HG02763 (cell line): ENCODE results near the gene MAP1LC3B.
"Not testable (repeated sequence)": the region's sequence is repeated elsewhere in the genome, so short reads cannot be mapped to it uniquely, and the experiment has no call there.

ENCODE experiments used
- ATAC-seq: cut with Tn5 transposase; IDR thresholded peaks from one replicate; pipeline ENCODE4 v1.9.1; 2021; ENCODE audit warnings: mild to moderate bottlenecking, moderate library complexity; ENCODE audit not compliant: unreplicated experiment

Gene MAP1LC3B

GRCh38 chr16:87360862-87361610 is 31.1 kb upstream of the MAP1LC3B start:
- no peak for ATAC-seq

DNA sequence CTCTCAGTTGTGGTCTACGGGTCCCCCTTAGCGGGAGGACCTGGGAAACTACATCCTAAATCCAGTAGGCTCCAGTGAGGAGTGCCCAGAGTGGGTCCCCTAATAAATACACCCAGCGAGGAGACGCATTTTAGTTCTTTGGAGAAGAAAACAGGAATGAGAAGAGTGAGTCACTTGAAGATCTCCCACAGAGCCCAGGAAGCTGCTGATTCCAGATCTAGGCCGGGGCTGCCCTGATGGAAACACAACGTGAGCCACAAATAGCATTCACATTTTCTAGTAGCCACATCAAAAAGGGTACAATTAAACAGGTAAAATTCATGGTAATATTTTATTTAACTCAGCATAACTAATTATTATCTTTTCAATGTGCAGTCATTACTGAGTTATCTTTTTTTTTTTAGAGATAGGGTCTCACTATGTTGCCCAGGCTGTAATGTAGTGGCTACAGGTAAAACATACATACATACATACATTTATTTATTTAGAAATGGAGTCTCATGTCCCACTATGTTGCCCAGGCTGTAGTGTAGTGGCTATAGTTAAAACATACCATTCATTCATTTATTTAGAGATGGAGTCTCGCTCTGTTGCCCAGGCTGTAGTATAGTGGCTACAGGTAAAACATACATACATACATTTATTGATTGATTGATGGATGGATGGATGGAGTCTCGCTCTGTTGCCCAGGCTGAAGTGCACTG is 30.1 kb upstream of the MAP1LC3B start:
- ATAC-seq: no peak

DNA sequence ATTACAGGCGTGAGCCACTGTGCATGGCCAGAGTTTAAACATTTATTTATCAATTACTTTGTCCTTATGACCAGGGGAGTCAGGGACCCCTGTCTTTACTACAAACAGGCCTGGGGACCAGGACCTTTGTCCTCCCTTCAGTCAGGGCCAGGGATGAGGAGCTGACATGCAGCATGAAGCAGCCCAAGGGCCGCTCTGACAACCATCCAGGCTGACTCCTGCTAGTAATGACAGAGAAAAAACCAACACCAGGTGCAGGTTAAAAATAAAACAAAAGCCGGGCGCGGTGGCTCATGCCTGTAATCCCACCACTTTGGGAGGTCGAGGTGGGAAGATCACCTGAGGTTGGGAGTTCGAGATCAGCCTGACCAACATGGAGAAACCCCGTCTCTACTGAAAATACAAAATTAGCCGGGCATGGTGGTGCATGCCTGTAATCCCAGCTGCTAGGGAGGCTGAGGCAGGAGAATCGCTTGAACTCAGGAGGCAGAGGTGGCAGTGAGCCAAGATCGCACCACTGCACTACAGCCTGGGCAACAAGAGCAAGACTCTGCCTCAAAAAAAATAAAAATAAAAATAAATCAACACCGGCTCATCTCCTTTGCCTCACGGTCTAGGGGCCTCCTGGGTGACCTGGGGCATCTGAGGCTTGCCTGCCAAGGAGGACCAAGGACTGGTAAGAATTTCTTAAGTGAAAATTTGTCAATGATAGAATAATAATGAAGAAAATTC is 29.1 kb upstream of the MAP1LC3B start:
- not testable (repeated sequence) for ATAC-seq

- ATAC-seq: no peak
Measured at GRCh38 chr16:87363771-87364455, 28.2 kb upstream of the MAP1LC3B start.

- ATAC-seq: no peak
Measured at GRCh38 chr16:87365021-87365713, 27.0 kb upstream of the MAP1LC3B start.

GRCh38 chr16:87366288-87366687 is 25.8 kb upstream of the MAP1LC3B start:
- no peak for ATAC-seq

DNA sequence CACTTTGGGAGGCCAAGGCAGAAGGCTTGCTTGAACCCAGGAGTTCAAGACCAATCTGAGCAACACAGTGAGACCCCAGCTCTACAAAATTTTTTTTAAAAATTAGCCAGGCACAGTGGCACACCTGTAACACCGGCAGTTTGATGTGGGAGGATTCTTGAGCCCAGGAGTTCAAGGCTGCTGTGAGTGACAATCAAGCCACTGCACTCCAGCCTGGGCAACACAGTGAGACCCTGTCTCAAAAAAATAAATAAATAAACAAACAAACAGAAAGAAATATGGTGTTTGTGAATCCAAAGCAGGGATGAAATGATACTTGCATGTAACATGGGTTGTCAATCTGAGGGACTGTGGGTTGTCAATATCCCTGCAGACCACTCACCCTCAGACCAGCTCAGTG is 25.2 kb upstream of the MAP1LC3B start:
- ATAC-seq: no peak

DNA sequence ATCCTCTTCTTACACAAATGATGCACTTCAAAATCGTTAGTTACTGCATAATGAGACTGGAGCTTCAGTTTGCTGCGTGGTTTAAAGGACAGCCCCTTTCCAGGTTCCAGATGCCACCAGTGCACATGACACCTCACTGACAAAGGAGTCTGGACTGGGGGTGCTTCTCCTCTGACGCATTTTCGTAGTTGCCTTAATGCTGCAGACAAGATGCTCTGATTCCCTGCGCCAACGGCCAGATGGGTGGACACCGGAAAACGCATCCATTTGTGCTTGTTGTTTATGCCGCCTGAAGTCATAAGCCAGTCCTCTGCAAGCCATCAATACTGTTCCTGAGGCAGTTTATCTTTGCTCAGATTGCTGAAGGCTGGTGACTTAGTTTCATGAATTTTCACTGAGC is 24.6 kb upstream of the MAP1LC3B start:
- no peak for ATAC-seq

GRCh38 chr16:87368029-87368770 is 23.9 kb upstream of the MAP1LC3B start:
- no peak for ATAC-seq

DNA sequence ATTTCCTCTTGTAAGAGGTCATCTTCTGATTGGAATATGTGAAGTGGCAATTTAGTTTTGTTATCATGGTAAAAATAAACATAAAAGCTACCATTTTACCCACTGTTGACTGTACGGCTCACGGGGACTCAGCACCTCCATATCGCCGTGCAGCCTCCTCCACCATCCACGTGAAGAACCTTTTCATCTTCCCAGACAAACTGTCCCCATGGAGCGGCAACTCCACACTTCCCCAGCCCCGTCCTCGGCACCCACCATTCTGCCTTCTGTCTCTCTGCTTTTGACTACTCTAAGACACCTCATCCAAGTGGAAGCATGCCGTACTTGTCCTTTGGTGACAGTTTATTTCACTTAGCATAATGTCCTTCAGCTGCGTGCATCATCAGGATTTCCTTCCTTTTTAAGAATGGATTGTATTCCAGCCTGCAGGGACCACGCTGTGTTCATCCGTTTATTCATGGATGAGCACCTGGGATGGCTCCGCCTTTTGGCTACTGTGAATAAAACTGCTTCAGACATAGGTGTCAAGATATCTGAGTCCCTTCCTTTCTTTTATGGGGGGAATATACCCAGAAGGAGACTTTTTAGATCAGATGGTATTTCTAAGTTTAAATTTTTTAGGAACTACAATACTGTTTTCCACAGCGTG is 22.9 kb upstream of the MAP1LC3B start:
- no peak for ATAC-seq

DNA sequence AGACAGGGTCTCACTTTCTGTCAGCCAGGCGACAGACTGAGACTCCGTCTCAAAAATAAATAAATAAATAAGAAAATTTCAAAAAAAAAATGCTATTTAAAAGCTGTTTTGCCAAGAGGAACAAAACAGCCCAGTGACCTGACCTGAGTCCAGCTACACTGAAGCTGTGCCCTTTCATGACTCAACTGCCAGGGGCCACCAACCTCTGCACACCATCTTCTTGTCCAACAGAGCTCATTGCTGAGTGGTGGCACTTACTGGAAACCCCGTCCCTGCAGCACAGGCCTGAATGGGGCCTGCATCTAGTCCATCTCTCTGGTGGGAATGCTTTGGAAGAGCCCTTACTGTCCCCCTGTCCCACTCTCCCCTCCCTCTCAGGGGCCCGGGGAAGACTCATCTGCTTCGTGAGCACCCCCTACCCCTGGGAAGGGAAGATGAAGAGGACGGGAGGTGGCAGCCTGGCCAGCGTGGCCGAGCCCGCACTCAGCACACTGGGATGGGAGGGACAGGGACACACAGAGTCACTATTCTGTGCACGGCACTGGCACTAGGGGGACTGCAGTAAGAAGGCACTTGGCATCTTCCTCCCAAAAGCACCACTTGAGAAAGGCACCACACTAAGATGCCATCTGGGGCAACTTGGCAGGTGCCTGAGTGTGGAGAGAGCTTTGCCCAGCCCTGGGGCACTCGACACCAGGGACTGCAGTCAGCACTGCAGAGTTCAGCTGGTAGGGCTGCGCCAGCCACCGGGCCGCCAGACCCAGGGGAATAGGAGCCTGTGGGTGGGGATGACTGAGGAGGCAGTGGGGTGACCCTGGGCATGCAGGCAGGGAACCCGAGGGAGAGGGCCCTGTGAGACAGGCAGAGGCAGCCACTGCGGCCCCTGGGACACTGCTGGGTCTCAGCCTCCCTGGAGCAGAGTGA is 22.1 kb upstream of the MAP1LC3B start:
- ATAC-seq: no peak

DNA sequence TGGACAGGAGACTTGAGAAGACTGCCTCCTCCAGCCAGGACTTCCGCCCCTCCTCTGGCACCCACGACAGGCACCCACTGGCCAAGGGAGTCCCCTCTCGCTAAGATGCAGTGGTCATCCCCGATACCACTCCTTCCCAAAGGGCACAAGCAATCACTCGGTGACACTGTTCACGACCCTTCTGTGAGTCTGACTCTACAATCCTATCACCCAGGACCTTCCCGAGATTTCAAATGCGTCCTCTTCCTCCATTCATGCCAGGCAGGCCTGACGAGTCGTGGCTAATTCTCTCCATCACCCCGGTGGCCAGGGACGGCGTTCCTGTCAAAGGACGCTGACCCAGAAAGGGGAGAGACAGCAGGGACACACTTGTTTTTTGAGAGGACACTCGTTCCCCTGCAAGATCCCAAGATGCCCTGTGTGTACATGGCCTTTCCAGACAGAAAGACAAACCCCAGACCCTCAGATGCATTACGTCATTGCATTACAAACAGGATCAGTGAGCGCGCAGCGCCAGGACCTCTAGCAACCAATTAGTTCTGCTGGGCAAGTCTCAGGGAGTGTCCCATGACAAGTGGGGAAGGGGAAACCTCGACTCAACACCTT is 20.8 kb upstream of the MAP1LC3B start:
- no peak for ATAC-seq

- no peak for ATAC-seq
Measured at GRCh38 chr16:87372305-87372704, 19.8 kb upstream of the MAP1LC3B start.

GRCh38 chr16:87374313-87374712 is 17.8 kb upstream of the MAP1LC3B start:
- ATAC-seq: no peak

- ATAC-seq: no peak
Measured at GRCh38 chr16:87375426-87376135, 16.6 kb upstream of the MAP1LC3B start.

DNA sequence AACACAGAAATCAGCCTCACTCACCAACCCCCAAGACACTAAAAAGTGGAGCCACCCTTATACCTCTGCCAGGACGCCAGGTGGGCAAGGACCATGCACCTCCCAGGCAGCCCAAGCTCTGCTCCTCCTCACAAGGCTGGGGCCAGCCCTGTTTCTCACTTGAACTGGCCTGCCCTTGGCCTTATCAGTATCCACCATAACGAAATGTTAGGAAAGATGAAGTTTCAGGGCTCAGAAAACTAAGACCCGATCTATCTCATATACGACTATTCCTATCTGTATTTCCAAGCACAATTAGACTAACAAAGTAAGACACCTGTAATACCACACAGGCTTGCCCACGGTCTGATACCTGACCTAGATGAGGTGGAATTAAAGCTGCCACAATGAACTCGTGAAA is 15.5 kb upstream of the MAP1LC3B start:
- no peak for ATAC-seq

GRCh38 chr16:87379312-87379752 is 12.8 kb upstream of the MAP1LC3B start:
- not testable (repeated sequence) for ATAC-seq
